ENCODE results near the gene PPP6R1.

- TF ChIP-seq, protein P1, sequence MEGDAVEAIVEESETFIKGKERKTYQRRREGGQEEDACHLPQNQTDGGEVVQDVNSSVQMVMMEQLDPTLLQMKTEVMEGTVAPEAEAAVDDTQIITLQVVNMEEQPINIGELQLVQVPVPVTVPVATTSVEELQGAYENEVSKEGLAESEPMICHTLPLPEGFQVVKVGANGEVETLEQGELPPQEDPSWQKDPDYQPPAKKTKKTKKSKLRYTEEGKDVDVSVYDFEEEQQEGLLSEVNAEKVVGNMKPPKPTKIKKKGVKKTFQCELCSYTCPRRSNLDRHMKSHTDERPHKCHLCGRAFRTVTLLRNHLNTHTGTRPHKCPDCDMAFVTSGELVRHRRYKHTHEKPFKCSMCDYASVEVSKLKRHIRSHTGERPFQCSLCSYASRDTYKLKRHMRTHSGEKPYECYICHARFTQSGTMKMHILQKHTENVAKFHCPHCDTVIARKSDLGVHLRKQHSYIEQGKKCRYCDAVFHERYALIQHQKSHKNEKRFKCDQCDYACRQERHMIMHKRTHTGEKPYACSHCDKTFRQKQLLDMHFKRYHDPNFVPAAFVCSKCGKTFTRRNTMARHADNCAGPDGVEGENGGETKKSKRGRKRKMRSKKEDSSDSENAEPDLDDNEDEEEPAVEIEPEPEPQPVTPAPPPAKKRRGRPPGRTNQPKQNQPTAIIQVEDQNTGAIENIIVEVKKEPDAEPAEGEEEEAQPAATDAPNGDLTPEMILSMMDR (IDR thresholded peaks at IDR 0.05; ENCODE audit: poor library complexity): no peak
- TF ChIP-seq EZH2 (IDR thresholded peaks at IDR 0.05; ENCODE audit: borderline replicate concordance): no peak
- no peak for TF ChIP-seq EZH2phosphoT487 (IDR thresholded peaks at IDR 0.05; ENCODE audit: low read depth, severe bottlenecking, unreplicated experiment)
Observed at GRCh38 chr19:55269299-55269698, 10.5 kb upstream of the PPP6R1 start.

Measured in hepatocyte (in vitro differentiated cells).